Measurements from ENCODE around the gene ACBD6. TPM values are rescaled to one million over a fixed set of nuclear protein-coding genes. Genes with fewer than 3 reads are reported as not detected.

The ACBD6 gene
- total RNA-seq, 3 donors from 2014 or later (not counting 1 experiment from before 2014, with no cell fraction given) = 29.8 to 47.3 (median 41.9) TPM

GRCh38 chr1:180301135-180301742 is 201.1 kb downstream of the ACBD6 start:
- H3K9me3 Mint-ChIP-seq = no peaks in the 10 kb centered on the region
- intact Hi-C loops (cut with micrococcal nuclease) = no loop called here
- WGBS (ENCODE audit: insufficient coverage) = 100% methylated on average over 1 of the region's 2 CpGs
- H3K4me3 ChIP-seq (ENCODE audit: low read length) = no peak overlapping the region
- no peak overlapping the region for H3K27ac Mint-ChIP-seq
- peaks cover 0 to 5% of the 10 kb centered on the region in 2 donors for H3K4me1 Mint-ChIP-seq
- H3K27ac ChIP-seq (ENCODE audit: low read length) = no peak overlapping the region
- no peaks in the 10 kb centered on the region for H3K27me3 ChIP-seq (ENCODE audit: control insufficient read depth, insufficient read depth, low read length)
- H3K9me3 ChIP-seq (ENCODE audit: control insufficient read depth, insufficient read depth, low read length) = no peaks in the 10 kb centered on the region
- ATAC-seq (no peak), DNase-seq (no peak)
- no peaks in the 10 kb centered on the region for H3K4me1 ChIP-seq (ENCODE audit: control insufficient read depth, insufficient read depth, low read length)
- TF ChIP-seq CTCF (IDR thresholded peaks at IDR 0.05) = no peak
- H3K4me3 Mint-ChIP-seq = no peak overlapping the region
- H3K27me3 Mint-ChIP-seq (ENCODE audit: low read depth in 2 of 2) = no peaks in the 10 kb centered on the region
- H3K36me3 Mint-ChIP-seq = no peaks in the 10 kb centered on the region
- no peaks in the 10 kb centered on the region for H3K36me3 ChIP-seq (ENCODE audit: control insufficient read depth, insufficient read depth, low read length)

- no peak for TF ChIP-seq CTCF (IDR thresholded peaks at IDR 0.05)
- no peak for DNase-seq
- Mint-ChIP-seq H3K4me1 (peaks cover 5 to 8% of the 10 kb centered on the region in 2 donors), H3K4me3 (no peak overlapping the region), H3K36me3 (no peaks in the 10 kb centered on the region), H3K27ac (no peak overlapping the region), H3K27me3 (ENCODE audit: low read depth in 2 of 2) (no peaks in the 10 kb centered on the region), H3K9me3 (no peaks in the 10 kb centered on the region)
- 94% methylated on average over 6 of the region's 7 CpGs for WGBS (ENCODE audit: insufficient coverage)
- Histone ChIP-seq H3K27me3 (ENCODE audit: control insufficient read depth, insufficient read depth, low read length) (no peaks in the 10 kb centered on the region), H3K36me3 (ENCODE audit: control insufficient read depth, insufficient read depth, low read length) (no peaks in the 10 kb centered on the region), H3K9me3 (ENCODE audit: control insufficient read depth, insufficient read depth, low read length) (no peaks in the 10 kb centered on the region), H3K27ac (ENCODE audit: low read length) (no peak overlapping the region), H3K4me3 (ENCODE audit: low read length) (no peak overlapping the region), H3K4me1 (ENCODE audit: control insufficient read depth, insufficient read depth, low read length) (no peaks in the 10 kb centered on the region)
- ATAC-seq = no peak
- intact Hi-C loops (cut with micrococcal nuclease) = no loop called here
These were observed 202.7 kb downstream of the ACBD6 start for GRCh38 chr1:180299479-180300221.

- Mint-ChIP-seq H3K27me3 (ENCODE audit: low read depth in 2 of 2) (no peaks in the 10 kb centered on the region), H3K36me3 (no peaks in the 10 kb centered on the region), H3K4me3 (no peak overlapping the region), H3K4me1 (peaks cover 5 to 8% of the 10 kb centered on the region in 2 donors), H3K27ac (no peak overlapping the region), H3K9me3 (no peaks in the 10 kb centered on the region)
- TF ChIP-seq CTCF (IDR thresholded peaks at IDR 0.05) = no peak
- Histone ChIP-seq H3K9me3 (ENCODE audit: control insufficient read depth, insufficient read depth, low read length) (no peaks in the 10 kb centered on the region), H3K27me3 (ENCODE audit: control insufficient read depth, insufficient read depth, low read length) (no peaks in the 10 kb centered on the region), H3K27ac (ENCODE audit: low read length) (no peak overlapping the region), H3K36me3 (ENCODE audit: control insufficient read depth, insufficient read depth, low read length) (no peaks in the 10 kb centered on the region), H3K4me1 (ENCODE audit: control insufficient read depth, insufficient read depth, low read length) (no peaks in the 10 kb centered on the region), H3K4me3 (ENCODE audit: low read length) (no peak overlapping the region)
- intact Hi-C loops (cut with micrococcal nuclease) = no loop called here
- ATAC-seq (no peak), DNase-seq (no peak)
- 20% methylated on average over 1 of the region's 1 CpG for WGBS (ENCODE audit: insufficient coverage)
These were observed 206.4 kb downstream of the ACBD6 start for GRCh38 chr1:180295999-180296398.
